ENCODE measurements around the gene SPATS2.
"Not testable (repeated sequence)": the region's sequence is repeated elsewhere in the genome, so short reads cannot be mapped to it uniquely, and the experiment has no call there.

Gene SPATS2

GRCh38 chr12:49531745-49532144 lies 164.5 kb downstream of the SPATS2 start:
- H3K27me3 ChIP-seq (ENCODE audit: insufficient read depth, insufficient read length), result peaks cover 19% of the 10 kb centered on the region
- TF ChIP-seq SUZ12 (IDR thresholded peaks at IDR 0.05; ENCODE audit: extremely low read depth, insufficient read depth, insufficient read length) (no peak), ZNF274 (IDR thresholded peaks at IDR 0.05; ENCODE audit: low read depth, low read length) (no peak), YY1 (IDR thresholded peaks at IDR 0.05; ENCODE audit: insufficient read depth, insufficient read length) (no peak)
- no peak overlapping the region for H3K9ac ChIP-seq (ENCODE audit: insufficient read length, low read depth)
- peaks cover 6% of the 10 kb centered on the region for H3K4me1 ChIP-seq (ENCODE audit: insufficient read depth, insufficient read length)
- H3K4me3 ChIP-seq (ENCODE audit: insufficient read length, low read depth), result no peak overlapping the region
- DNase-seq (ENCODE audit: low read depth, low spot score), result no peak
- H3K36me3 ChIP-seq (ENCODE audit: insufficient read depth, insufficient read length, low read length), result peaks cover 9% of the 10 kb centered on the region
- H3K9me3 ChIP-seq (ENCODE audit: insufficient read depth, low read length), result no peaks in the 10 kb centered on the region

GRCh38 chr12:49533331-49533730 lies 166.1 kb downstream of the SPATS2 start:
- no peaks in the 10 kb centered on the region for H3K36me3 ChIP-seq (ENCODE audit: insufficient read depth, insufficient read length, low read length)
- no peaks in the 10 kb centered on the region for H3K9me3 ChIP-seq (ENCODE audit: insufficient read depth, low read length)
- H3K4me1 ChIP-seq (ENCODE audit: insufficient read depth, insufficient read length), result no peaks in the 10 kb centered on the region
- H3K27me3 ChIP-seq (ENCODE audit: insufficient read depth, insufficient read length), result peaks cover 35% of the 10 kb centered on the region
- DNase-seq (ENCODE audit: low read depth, low spot score), result no peak
- no peak overlapping the region for H3K9ac ChIP-seq (ENCODE audit: insufficient read length, low read depth)
- no peak for TF ChIP-seq SUZ12 (IDR thresholded peaks at IDR 0.05; ENCODE audit: extremely low read depth, insufficient read depth, insufficient read length)
- no peak for TF ChIP-seq ZNF274 (IDR thresholded peaks at IDR 0.05; ENCODE audit: low read depth, low read length)
- no peak for TF ChIP-seq YY1 (IDR thresholded peaks at IDR 0.05; ENCODE audit: insufficient read depth, insufficient read length)
- no peak overlapping the region for H3K4me3 ChIP-seq (ENCODE audit: insufficient read length, low read depth)

DNA sequence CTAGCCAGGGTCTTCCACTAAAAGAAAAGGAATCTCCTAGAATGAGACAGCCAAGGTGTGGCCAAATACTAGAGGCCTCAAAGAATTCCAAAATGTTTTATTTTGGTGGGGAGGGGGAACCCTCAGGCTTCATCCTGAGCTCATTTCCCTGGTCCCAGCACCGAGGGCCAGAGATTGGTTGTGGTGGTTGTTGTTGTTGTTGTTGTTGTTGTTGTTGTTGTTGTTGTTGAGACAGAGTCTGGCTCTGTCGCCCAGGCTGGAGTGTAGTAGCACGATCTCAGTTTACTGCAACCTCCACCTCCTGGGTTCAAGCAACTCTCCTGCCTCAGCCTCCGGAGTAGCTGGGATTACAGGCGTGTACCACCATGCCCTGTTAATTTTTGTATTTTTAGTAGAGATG lies 166.9 kb downstream of the SPATS2 start:
- peaks cover 42% of the 10 kb centered on the region for H3K27me3 ChIP-seq (ENCODE audit: insufficient read depth, insufficient read length)
- H3K9me3 ChIP-seq (ENCODE audit: insufficient read depth, low read length); DNase-seq (ENCODE audit: low read depth, low spot score); H3K36me3 ChIP-seq (ENCODE audit: insufficient read depth, insufficient read length, low read length); H3K4me3 ChIP-seq (ENCODE audit: insufficient read length, low read depth); H3K4me1 ChIP-seq (ENCODE audit: insufficient read depth, insufficient read length); H3K9ac ChIP-seq (ENCODE audit: insufficient read length, low read depth): not testable (repeated sequence)

DNA sequence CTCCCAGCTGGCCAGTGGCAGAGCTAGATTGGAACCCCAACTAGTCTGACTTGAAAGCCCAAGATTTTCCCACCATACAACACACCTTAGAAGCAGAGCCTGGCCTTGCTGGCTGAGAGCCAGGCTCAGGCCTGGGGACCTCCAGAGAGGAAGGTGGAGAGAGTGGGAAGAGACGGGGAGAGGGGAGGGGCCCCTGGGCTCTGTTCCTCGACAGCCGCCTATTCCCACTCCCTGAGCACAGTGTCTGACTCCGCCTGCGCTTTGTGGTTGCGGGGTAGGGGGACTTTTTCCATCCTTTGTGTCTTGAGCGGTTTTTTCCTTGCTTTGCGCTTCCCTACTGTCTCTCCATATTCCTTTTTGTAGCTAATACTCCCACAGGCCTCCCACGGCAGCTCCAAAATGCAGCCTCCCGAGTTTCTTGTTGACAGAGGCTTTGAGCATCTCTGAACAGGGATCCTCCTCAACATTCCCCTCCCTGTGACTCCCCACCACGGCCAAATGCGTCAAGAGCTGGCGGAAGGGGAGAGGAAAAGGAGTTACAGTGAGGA lies 167.5 kb downstream of the SPATS2 start:
- Histone ChIP-seq H3K4me3 (ENCODE audit: insufficient read length, low read depth) (no peak overlapping the region), H3K36me3 (ENCODE audit: insufficient read depth, insufficient read length, low read length) (no peaks in the 10 kb centered on the region), H3K4me1 (ENCODE audit: insufficient read depth, insufficient read length) (peaks cover 4% of the 10 kb centered on the region), H3K9ac (ENCODE audit: insufficient read length, low read depth) (peak overlapping the region; percentile 17), H3K27me3 (ENCODE audit: insufficient read depth, insufficient read length) (peaks cover 49% of the 10 kb centered on the region), H3K9me3 (ENCODE audit: insufficient read depth, low read length) (no peaks in the 10 kb centered on the region)
- DNase-seq (ENCODE audit: low read depth, low spot score), result no peak
- TF ChIP-seq ZNF274 (IDR thresholded peaks at IDR 0.05; ENCODE audit: low read depth, low read length) (no peak), SUZ12 (IDR thresholded peaks at IDR 0.05; ENCODE audit: extremely low read depth, insufficient read depth, insufficient read length) (no peak), YY1 (IDR thresholded peaks at IDR 0.05; ENCODE audit: insufficient read depth, insufficient read length) (no peak)

GRCh38 chr12:49535921-49536525 lies 168.8 kb downstream of the SPATS2 start:
- H3K9me3 ChIP-seq (ENCODE audit: insufficient read depth, low read length), result no peaks in the 10 kb centered on the region
- H3K27me3 ChIP-seq (ENCODE audit: insufficient read depth, insufficient read length), result peaks cover 60% of the 10 kb centered on the region
- H3K36me3 ChIP-seq (ENCODE audit: insufficient read depth, insufficient read length, low read length), result no peaks in the 10 kb centered on the region
- H3K4me3 ChIP-seq (ENCODE audit: insufficient read length, low read depth), result no peak overlapping the region
- no peak for DNase-seq (ENCODE audit: low read depth, low spot score)
- H3K9ac ChIP-seq (ENCODE audit: insufficient read length, low read depth), result no peak overlapping the region
- H3K4me1 ChIP-seq (ENCODE audit: insufficient read depth, insufficient read length), result peaks cover 14% of the 10 kb centered on the region
- TF ChIP-seq ZNF274 (IDR thresholded peaks at IDR 0.05; ENCODE audit: low read depth, low read length) (no peak), YY1 (IDR thresholded peaks at IDR 0.05; ENCODE audit: insufficient read depth, insufficient read length) (no peak), SUZ12 (IDR thresholded peaks at IDR 0.05; ENCODE audit: extremely low read depth, insufficient read depth, insufficient read length) (no peak)

DNA sequence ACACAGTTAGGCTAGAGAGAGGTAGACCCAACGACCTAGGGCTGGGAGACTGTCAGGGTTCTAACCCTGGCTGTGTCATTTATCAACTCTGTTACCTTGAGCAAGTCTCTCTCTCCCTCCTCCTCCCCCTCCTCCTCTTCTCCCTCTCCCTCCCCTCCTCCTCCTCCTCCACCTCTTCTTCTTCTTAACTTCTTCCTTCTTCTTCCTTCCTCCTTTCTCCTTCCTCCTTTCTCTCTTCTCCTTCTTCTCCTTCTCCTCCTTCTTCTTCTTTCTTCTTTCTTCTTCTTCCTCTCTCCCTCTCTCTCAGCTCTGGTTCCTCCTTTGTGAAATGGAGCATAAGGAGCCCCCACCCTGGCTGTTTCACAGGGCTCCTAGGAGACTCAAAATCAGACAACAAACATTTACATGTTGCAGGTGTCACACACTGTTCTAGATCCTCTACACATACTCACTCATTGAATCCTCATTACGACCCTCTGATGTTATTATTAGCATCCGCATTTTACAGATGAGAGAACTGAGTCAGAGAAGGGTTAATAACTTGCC lies 169.3 kb downstream of the SPATS2 start:
- Histone ChIP-seq H3K9ac (ENCODE audit: insufficient read length, low read depth) (no peak overlapping the region), H3K4me3 (ENCODE audit: insufficient read length, low read depth) (no peak overlapping the region), H3K36me3 (ENCODE audit: insufficient read depth, insufficient read length, low read length) (no peaks in the 10 kb centered on the region), H3K27me3 (ENCODE audit: insufficient read depth, insufficient read length) (peaks cover 61% of the 10 kb centered on the region), H3K9me3 (ENCODE audit: insufficient read depth, low read length) (no peaks in the 10 kb centered on the region), H3K4me1 (ENCODE audit: insufficient read depth, insufficient read length) (peaks cover 17% of the 10 kb centered on the region)
- no peak for DNase-seq (ENCODE audit: low read depth, low spot score)
- no peak for TF ChIP-seq YY1 (IDR thresholded peaks at IDR 0.05; ENCODE audit: insufficient read depth, insufficient read length)
- TF ChIP-seq ZNF274 (IDR thresholded peaks at IDR 0.05; ENCODE audit: low read depth, low read length), result no peak
- no peak for TF ChIP-seq SUZ12 (IDR thresholded peaks at IDR 0.05; ENCODE audit: extremely low read depth, insufficient read depth, insufficient read length)

- H3K4me3 ChIP-seq (ENCODE audit: insufficient read length, low read depth), result peak overlapping the region; percentile 51
- H3K27me3 ChIP-seq (ENCODE audit: insufficient read depth, insufficient read length), result peaks cover 61% of the 10 kb centered on the region
- H3K4me1 ChIP-seq (ENCODE audit: insufficient read depth, insufficient read length), result peaks cover 17% of the 10 kb centered on the region
- H3K9me3 ChIP-seq (ENCODE audit: insufficient read depth, low read length), result no peaks in the 10 kb centered on the region
- no peak for DNase-seq (ENCODE audit: low read depth, low spot score)
- TF ChIP-seq ZNF274 (IDR thresholded peaks at IDR 0.05; ENCODE audit: low read depth, low read length) (no peak), YY1 (IDR thresholded peaks at IDR 0.05; ENCODE audit: insufficient read depth, insufficient read length) (no peak), SUZ12 (IDR thresholded peaks at IDR 0.05; ENCODE audit: extremely low read depth, insufficient read depth, insufficient read length) (no peak)
- H3K36me3 ChIP-seq (ENCODE audit: insufficient read depth, insufficient read length, low read length), result no peaks in the 10 kb centered on the region
- H3K9ac ChIP-seq (ENCODE audit: insufficient read length, low read depth), result peak overlapping the region; percentile 61
Observed at GRCh38 chr12:49537231-49537751, 170.0 kb downstream of the SPATS2 start.
